GM19099 (cell line): ENCODE measurements around the gene TELO2.

Source experiments
- POLR2A ChIP-seq: IDR thresholded peaks from 3 replicates; pipeline ENCODE4 v1.6.1; 2011; ENCODE audit warnings: low read depth; ENCODE audit not compliant: insufficient read length; ENCODE audit errors: extremely low read depth

TELO2 gene

GRCh38 chr16:1486551-1487390 is 6.4 kb upstream of the TELO2 start:
- no peak for TF ChIP-seq POLR2A

GRCh38 chr16:1487395-1488053 is 5.6 kb upstream of the TELO2 start:
- TF ChIP-seq POLR2A = no peak

GRCh38 chr16:1488054-1488601 is 5.0 kb upstream of the TELO2 start:
- no peak for TF ChIP-seq POLR2A

GRCh38 chr16:1488619-1489018 is 4.5 kb upstream of the TELO2 start, which contains the start of gene PTX4:
Gene PTX4 (minus strand): TSS chr16:1488944. CDS start chr16:1488909, 35 bp downstream.
- no peak for TF ChIP-seq POLR2A

GRCh38 chr16:1489077-1489476 is 4.1 kb upstream of the TELO2 start:
- no peak for TF ChIP-seq POLR2A

GRCh38 chr16:1491327-1491726 is 1.8 kb upstream of the TELO2 start:
- TF ChIP-seq POLR2A = no peak

GRCh38 chr16:1492082-1492922 is 858 bp upstream of the TELO2 start:
- TF ChIP-seq POLR2A = no peak

- TF ChIP-seq POLR2A = no peak
These were observed 560 bp downstream of the TELO2 start for GRCh38 chr16:1493746-1494094.

- no peak for TF ChIP-seq POLR2A
These were observed 1.0 kb downstream of the TELO2 start for GRCh38 chr16:1494129-1494640.

GRCh38 chr16:1494711-1495110 is 1.6 kb downstream of the TELO2 start:
- TF ChIP-seq POLR2A = no peak

GRCh38 chr16:1495211-1495888 is 2.2 kb downstream of the TELO2 start:
- no peak for TF ChIP-seq POLR2A

- TF ChIP-seq POLR2A = no peak
These were observed 2.7 kb downstream of the TELO2 start for GRCh38 chr16:1495889-1496262.

GRCh38 chr16:1496464-1496863 is 3.3 kb downstream of the TELO2 start:
- TF ChIP-seq POLR2A = no peak

- no peak for TF ChIP-seq POLR2A
These were observed 3.9 kb downstream of the TELO2 start for GRCh38 chr16:1497014-1497598.
